H1 (cell line): ENCODE measurements around the gene RSPO1. TPM values are rescaled to one million over a fixed set of nuclear protein-coding genes. Genes with fewer than 3 reads are reported as not detected.

Experiments
- CTCF ChIA-PET: fragments of 300-600 bp; sonication (Branson Sonifier 250); formaldehyde crosslinking; loops from one replicate; lab custom pipeline; 2021; ENCODE audit not compliant: partially characterized antibody; lab: Charles Lee
- POLR2A ChIA-PET: fragments of 300-600 bp; sonication (Branson Sonifier 250); formaldehyde crosslinking; loops from one replicate; lab custom pipeline; 2021; ENCODE audit warnings: inconsistent platforms; ENCODE audit not compliant: partially characterized antibody; lab: Charles Lee
- DNase-seq, 2 experiments: peaks; one replicate each; pipeline versions ENCODE4 v3.0.0 to v3.0.0-alpha.2; 2010 to 2022; ENCODE audit warnings: low spot score in 2 of 2, low read depth in 1 of 2, mixed read lengths in 1 of 2
- FAIRE-seq: peaks from 2 replicates; lab custom pipeline; 2011; peaks lifted over from hg19 to GRCh38; lab: Jason Lieb, UNC
- H2AFZ ChIP-seq: 2 replicates; pipeline ENCODE4 v1.8.1; 2012; ENCODE audit warnings: low read length, inconsistent platforms
- H2AK5ac ChIP-seq: 2 replicates; pipeline ENCODE4 v1.6.1; 2013; ENCODE audit warnings: low read depth, low read length
- H2BK120ac ChIP-seq: replicated peaks from 2 replicates; pipeline ENCODE3; 2013; ENCODE audit warnings: low read depth, low read length, inconsistent platforms
- H2BK12ac ChIP-seq: 2 replicates; pipeline ENCODE4 v1.6.1; 2013; ENCODE audit warnings: low read depth, low read length
- H2BK15ac ChIP-seq: 2 replicates; pipeline ENCODE4 v1.6.1; 2013; ENCODE audit warnings: low read length
- H2BK20ac ChIP-seq: 2 replicates; pipeline ENCODE4 v1.6.1; 2013; ENCODE audit warnings: low read length
- H2BK5ac ChIP-seq: 2 replicates; pipeline ENCODE4 v1.6.1; 2013; ENCODE audit warnings: low read depth, low read length
- H3K14ac ChIP-seq: 2 replicates; pipeline ENCODE4 v1.6.1; 2013; ENCODE audit warnings: inconsistent platforms; ENCODE audit not compliant: insufficient read length
- H3K18ac ChIP-seq: 2 replicates; pipeline ENCODE4 v1.6.1; 2013; ENCODE audit warnings: low read length; ENCODE audit errors: extremely low read depth
- H3K23ac ChIP-seq: 2 replicates; pipeline ENCODE4 v1.6.1; 2013; ENCODE audit warnings: inconsistent platforms; ENCODE audit not compliant: insufficient read length
- H3K23me2 ChIP-seq: 2 replicates; pipeline ENCODE4 v1.6.1; 2013; ENCODE audit warnings: low read depth, low read length
- H3K27ac ChIP-seq: 2 replicates; pipeline ENCODE4 v1.6.1; 2011; ENCODE audit warnings: low read depth, low read length, inconsistent platforms
- H3K27me3 ChIP-seq, 4 experiments: replicated peaks in 1 of 4; 1 replicate in 1 of 4; 2 replicates in 3 of 4; pipeline versions ENCODE4 v1.6.1 to v1.8.1; 2011 to 2013; ENCODE audit warnings: low read length in 3 of 4, mild to moderate bottlenecking in 3 of 4, inconsistent platforms in 2 of 4, mixed read lengths in 2 of 4, moderate library complexity in 1 of 4; ENCODE audit not compliant: control insufficient read depth in 3 of 4, insufficient read depth in 3 of 4; ENCODE audit errors: extremely low read depth in 1 of 4
- H3K36me3 ChIP-seq, 4 experiments: 2 replicates each; pipeline versions ENCODE4 v1.6.1 to v1.8.1; 2011 to 2013; ENCODE audit warnings: mild to moderate bottlenecking in 4 of 4, low read length in 3 of 4, moderate library complexity in 2 of 4, control low read depth in 1 of 4, inconsistent platforms in 1 of 4; ENCODE audit not compliant: insufficient read depth in 4 of 4, control insufficient read depth in 2 of 4
- H3K4ac ChIP-seq: replicated peaks from 2 replicates; pipeline ENCODE3; 2013; ENCODE audit warnings: low read length, low read depth, mixed read lengths, inconsistent platforms; ENCODE audit not compliant: insufficient read length
- H3K4me1 ChIP-seq, 4 experiments: replicated peaks in 1 of 4; 1 replicate in 1 of 4; 2 replicates in 3 of 4; pipeline versions ENCODE4 v1.6.1 to v1.8.1; 2011 to 2013; ENCODE audit warnings: low read length in 3 of 4, inconsistent platforms in 2 of 4, mixed read lengths in 1 of 4; ENCODE audit not compliant: insufficient read depth in 4 of 4, control insufficient read depth in 3 of 4
- H3K4me2 ChIP-seq, 2 experiments: 2 replicates each; pipeline versions ENCODE4 v1.6.1 to v1.8.1; 2011 to 2013; ENCODE audit warnings: low read depth in 2 of 2, low read length in 2 of 2, control low read depth in 1 of 2, inconsistent platforms in 1 of 2, mild to moderate bottlenecking in 1 of 2; ENCODE audit not compliant: insufficient read depth in 1 of 2
- H3K4me3 ChIP-seq, 4 experiments: fragments of 200-600, 300-600 bp in 1 of 4; sonication (generic), shearing (Covaris generic), sonication (Bioruptor Twin) in 1 of 4; 2 replicates each; pipeline versions ENCODE4 v1.5.1 to v1.8.1; 2011 to 2016; ENCODE audit warnings: low read length in 4 of 4, low read depth in 3 of 4, control low read depth in 2 of 4, inconsistent platforms in 2 of 4, mild to moderate bottlenecking in 2 of 4, mixed read lengths in 1 of 4, moderate library complexity in 1 of 4; ENCODE audit not compliant: insufficient read depth in 2 of 4; ENCODE audit errors: extremely low read depth in 1 of 4
- H3K56ac ChIP-seq: replicated peaks from 2 replicates; pipeline ENCODE3; 2013; ENCODE audit warnings: low read depth, mild to moderate bottlenecking, mixed read lengths, low read length, inconsistent platforms; ENCODE audit not compliant: insufficient read length
- H3K79me1 ChIP-seq: 2 replicates; pipeline ENCODE4 v1.6.1; 2013; ENCODE audit warnings: low read depth, low read length, control low read depth
- H3K79me2 ChIP-seq, 2 experiments: 2 replicates each; pipeline versions ENCODE4 v1.6.1 to v1.8.1; 2012 to 2013; ENCODE audit warnings: low read length in 2 of 2, mild to moderate bottlenecking in 2 of 2, inconsistent platforms in 1 of 2; ENCODE audit not compliant: insufficient read depth in 2 of 2, control insufficient read depth in 1 of 2
- H3K9ac ChIP-seq, 4 experiments: replicated peaks in 1 of 4; 1 replicate in 1 of 4; 2 replicates in 3 of 4; pipeline versions ENCODE4 v1.6.1 to v1.8.1; 2011 to 2013; ENCODE audit warnings: low read depth in 3 of 4, low read length in 3 of 4, control low read depth in 2 of 4, mild to moderate bottlenecking in 2 of 4, moderate library complexity in 2 of 4, inconsistent platforms in 1 of 4; ENCODE audit errors: extremely low read depth in 1 of 4
- H3K9me3 ChIP-seq, 2 experiments: 2 replicates each; pipeline versions ENCODE4 v1.6.1 to v1.8.1; 2012 to 2013; ENCODE audit warnings: mild to moderate bottlenecking in 2 of 2, moderate library complexity in 2 of 2, control low read depth in 1 of 2, inconsistent platforms in 1 of 2, low read depth in 1 of 2, low read length in 1 of 2, mixed read lengths in 1 of 2; ENCODE audit not compliant: insufficient read depth in 2 of 2
- H4K20me1 ChIP-seq, 2 experiments: replicated peaks in 1 of 2; 2 replicates each; pipeline versions ENCODE3 to v1.8.1; 2011 to 2013; ENCODE audit warnings: inconsistent platforms in 2 of 2, low read length in 2 of 2, mild to moderate bottlenecking in 1 of 2; ENCODE audit not compliant: insufficient read depth in 2 of 2, control insufficient read depth in 1 of 2
- H4K5ac ChIP-seq: 2 replicates; pipeline ENCODE4 v1.6.1; 2013; ENCODE audit warnings: low read length, low read depth, mixed read lengths, inconsistent platforms; ENCODE audit not compliant: insufficient read length
- H4K8ac ChIP-seq: 2 replicates; pipeline ENCODE4 v1.8.0; 2013; ENCODE audit warnings: mild to moderate bottlenecking, moderate library complexity, low read length, inconsistent platforms; ENCODE audit not compliant: insufficient read depth; ENCODE audit errors: extremely low read depth
- H4K91ac ChIP-seq: replicated peaks from 2 replicates; pipeline ENCODE3; 2013; ENCODE audit warnings: low read length, mixed read lengths, inconsistent platforms; ENCODE audit not compliant: insufficient read length
- ASH2L ChIP-seq: fragments of 200-600, 300-600 bp; sonication (generic); IDR thresholded peaks from one replicate; pipeline ENCODE4 v1.7.1; 2017; ENCODE audit warnings: low read length
- CHD1 ChIP-seq: IDR thresholded peaks from 2 replicates; pipeline ENCODE4 v1.6.1; 2012; ENCODE audit warnings: low read depth, low read length, improper control_type of control experiment
- CHD2 ChIP-seq: IDR thresholded peaks from 2 replicates; pipeline ENCODE4 v1.6.1; 2012; ENCODE audit warnings: low read length, improper control_type of control experiment
- JUND ChIP-seq: IDR thresholded peaks from 2 replicates; pipeline ENCODE4 v1.6.1; 2011; ENCODE audit warnings: mild to moderate bottlenecking, improper control_type of control experiment, low read length
- KDM1A ChIP-seq: fragments of 200-600, 300-600 bp; sonication (generic); IDR thresholded peaks from 2 replicates; pipeline ENCODE4 v1.7.1; 2016; ENCODE audit warnings: mild to moderate bottlenecking, low read length, borderline replicate concordance
- MAFK ChIP-seq: IDR thresholded peaks from 2 replicates; pipeline ENCODE4 v1.6.1; 2012; ENCODE audit warnings: low read depth, mild to moderate bottlenecking, improper control_type of control experiment, low read length
- RNF2 ChIP-seq: fragments of 200-900, 300-1000 bp; sonication (generic); IDR thresholded peaks from 2 replicates; pipeline ENCODE4 v1.7.1; 2016; ENCODE audit warnings: borderline replicate concordance, low read depth, mild to moderate bottlenecking, antibody characterized with exemption, low read length; ENCODE audit not compliant: poor library complexity, severe bottlenecking; ENCODE audit errors: missing control alignments
- RXRA ChIP-seq: IDR thresholded peaks from 2 replicates; pipeline ENCODE4 v1.6.1; 2011; ENCODE audit warnings: low read depth, mild to moderate bottlenecking, low read length, moderate library complexity; ENCODE audit not compliant: insufficient read depth
- SAP30 ChIP-seq: fragments of 300-600 bp; sonication (generic); IDR thresholded peaks from 2 replicates; pipeline ENCODE4 v1.7.1; 2012; ENCODE audit warnings: low read length, moderate library complexity, mild to moderate bottlenecking, inconsistent platforms; ENCODE audit not compliant: insufficient read depth, insufficient replicate concordance
- TEAD4 ChIP-seq: IDR thresholded peaks from 2 replicates; pipeline ENCODE4 v1.6.1; 2012; ENCODE audit warnings: low read depth, low read length, inconsistent platforms, mixed read lengths
- WGBS, 2 experiments: shearing (Covaris generic) in 1 of 2; methylation state at CpG; one replicate each; pipeline versions ENCODE4 v1.1.6 to v1.1.7; 2013 to 2015; ENCODE audit warnings: low lambda C conversion rate in 2 of 2, mixed read lengths in 2 of 2, inconsistent platforms in 1 of 2, low coverage in 1 of 2, missing lambda C conversion rate in 1 of 2; ENCODE audit not compliant: insufficient replicate concordance in 2 of 2, insufficient coverage in 1 of 2, insufficient read length in 1 of 2; ENCODE audit errors: extremely low coverage in 1 of 2, missing lambda C conversion rate in 1 of 2; 5-methylcytosine and 5-hydroxymethylcytosine counted together
- polyA plus RNA-seq, 7 experiments: library from polyadenylated mRNA; depleted of rRNA in 3 of 7; stranded (reverse) in 5 of 7; unstranded in 2 of 7; fragments of >200 nt in 5 of 7; fragments of 200-250 nt in 2 of 7; gene quantifications; 1 replicate in 5 of 7; 2 replicates in 1 of 7; 4 replicates in 1 of 7; pipeline versions ENCODE4 v1.2.1 to v1.2.3, GENCODE V29; 2011 to 2013; ENCODE audit warnings: missing spikeins in 2 of 7, mixed read lengths in 2 of 7
- total RNA-seq: library from RNA; stranded (reverse); fragmentation: NEBNext Ultra II Directional; extraction: Animal tissue kit (Norgen Biotek cat#: 25700); gene quantifications from 2 replicates; pipeline ENCODE4 v1.2.1, GENCODE V29; 2021
- TF ChIP-seq, protein P1 (sequence below): IDR thresholded peaks from 2 replicates; pipeline ENCODE4 v1.6.1; 2011; ENCODE audit warnings: low read length, improper control_type of control experiment

The RSPO1 gene
- total and polyA plus RNA-seq, 2 of the 8 experiments (the other 6 are each of a cell fraction or from before 2014, with no cell fraction given), result 0.39 TPM; not detected in 1

DNA sequence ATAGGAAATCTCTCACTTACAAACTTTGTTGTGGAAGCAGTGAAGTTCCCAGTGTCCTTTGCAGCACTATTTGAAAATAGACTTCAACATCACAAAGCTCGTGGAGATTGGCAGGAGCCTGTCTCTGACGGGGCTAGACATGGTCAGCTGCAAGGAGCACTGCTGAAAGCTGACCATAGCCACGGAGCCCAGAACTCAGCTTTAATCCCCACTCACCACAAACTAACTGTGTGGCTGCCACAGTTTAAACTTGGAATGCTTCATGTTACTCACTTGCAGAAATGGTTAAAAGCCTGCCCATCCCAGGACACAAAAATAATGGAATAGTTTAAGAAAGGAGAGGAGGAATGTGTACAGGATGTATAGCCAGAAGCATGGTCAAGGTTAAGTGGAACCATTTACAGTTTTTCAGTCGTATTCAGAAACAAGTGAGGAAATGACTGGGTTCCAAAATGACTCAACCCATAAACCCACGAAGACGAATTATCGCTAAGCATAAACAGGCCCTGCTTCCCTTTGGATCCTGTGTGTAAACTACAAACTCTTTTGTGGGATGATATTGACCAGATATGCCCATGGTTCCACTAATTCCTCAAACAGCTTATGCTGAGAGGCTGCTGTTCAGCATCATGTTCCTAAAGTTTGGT is 59.7 kb downstream of the RSPO1 start:
- Histone ChIP-seq H3K27ac (no peak overlapping the region), H3K14ac (no peak overlapping the region), H3K23ac (no peak overlapping the region), H4K8ac (no peak overlapping the region), H3K4me3 (no peak overlapping the region), H2BK20ac (no peak overlapping the region), H4K91ac (no peak overlapping the region), H2AK5ac (no peak overlapping the region), H3K9ac (no peak overlapping the region), H2BK15ac (no peak overlapping the region), H3K4me2 (no peak overlapping the region), H3K9me3 (no peaks in the 10 kb centered on the region), H3K36me3 (peaks cover 37 to 76% (median 64%) of the 10 kb centered on the region in 4 experiments), H3K79me1 (no peaks in the 10 kb centered on the region), H3K4me1 (no peaks in the 10 kb centered on the region), H3K23me2 (no peaks in the 10 kb centered on the region), H2AFZ (no peak overlapping the region), H4K20me1 (peaks cover 2 to 8% of the 10 kb centered on the region in 2 experiments), H3K56ac (no peak overlapping the region), H2BK5ac (no peak overlapping the region), H2BK12ac (no peak overlapping the region), H4K5ac (no peak overlapping the region), H3K79me2 (no peaks in the 10 kb centered on the region), H3K4ac (no peak overlapping the region), H2BK120ac (no peak overlapping the region), H3K27me3 (no peaks in the 10 kb centered on the region), H3K18ac (no peak overlapping the region)
- no peak for DNase-seq
- ChIA-PET POLR2A (interaction anchor here (0.6 to 1.5 kb wide), 2 partner anchors 11 to 88 kb away, joined by 3 to 5 read pairs; no protein-coding TSS in a partner anchor), CTCF (interaction anchor here (1.2 to 1.4 kb wide), 2 partner anchors 12 to 107 kb away, joined by 3 to 4 read pairs; no protein-coding TSS in a partner anchor)
- 94% methylated on average over 7 of the region's 7 CpGs; no CpG with 5 or more reads in 1 of the 2 experiments for WGBS, 2 experiments
- no peak for FAIRE-seq
- TF ChIP-seq ASH2L, result no peak
- TF ChIP-seq KDM1A, result no peak
- TF ChIP-seq JUND, result no peak
- TF ChIP-seq RNF2, result no peak
- no peak for TF ChIP-seq TEAD4
- TF ChIP-seq CHD2, result no peak
- no peak for TF ChIP-seq RXRA
- TF ChIP-seq, protein P1, sequence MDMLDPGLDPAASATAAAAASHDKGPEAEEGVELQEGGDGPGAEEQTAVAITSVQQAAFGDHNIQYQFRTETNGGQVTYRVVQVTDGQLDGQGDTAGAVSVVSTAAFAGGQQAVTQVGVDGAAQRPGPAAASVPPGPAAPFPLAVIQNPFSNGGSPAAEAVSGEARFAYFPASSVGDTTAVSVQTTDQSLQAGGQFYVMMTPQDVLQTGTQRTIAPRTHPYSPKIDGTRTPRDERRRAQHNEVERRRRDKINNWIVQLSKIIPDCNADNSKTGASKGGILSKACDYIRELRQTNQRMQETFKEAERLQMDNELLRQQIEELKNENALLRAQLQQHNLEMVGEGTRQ, result no peak
- TF ChIP-seq CHD1, result no peak
- no peak for TF ChIP-seq SAP30
- TF ChIP-seq MAFK, result no peak
